ENCODE data around the gene POC5.
"Not testable (repeated sequence)": the region's sequence is repeated elsewhere in the genome, so short reads cannot be mapped to it uniquely, and the experiment has no call there.

POC5 gene, protein sequence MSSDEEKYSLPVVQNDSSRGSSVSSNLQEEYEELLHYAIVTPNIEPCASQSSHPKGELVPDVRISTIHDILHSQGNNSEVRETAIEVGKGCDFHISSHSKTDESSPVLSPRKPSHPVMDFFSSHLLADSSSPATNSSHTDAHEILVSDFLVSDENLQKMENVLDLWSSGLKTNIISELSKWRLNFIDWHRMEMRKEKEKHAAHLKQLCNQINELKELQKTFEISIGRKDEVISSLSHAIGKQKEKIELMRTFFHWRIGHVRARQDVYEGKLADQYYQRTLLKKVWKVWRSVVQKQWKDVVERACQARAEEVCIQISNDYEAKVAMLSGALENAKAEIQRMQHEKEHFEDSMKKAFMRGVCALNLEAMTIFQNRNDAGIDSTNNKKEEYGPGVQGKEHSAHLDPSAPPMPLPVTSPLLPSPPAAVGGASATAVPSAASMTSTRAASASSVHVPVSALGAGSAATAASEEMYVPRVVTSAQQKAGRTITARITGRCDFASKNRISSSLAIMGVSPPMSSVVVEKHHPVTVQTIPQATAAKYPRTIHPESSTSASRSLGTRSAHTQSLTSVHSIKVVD

DNA sequence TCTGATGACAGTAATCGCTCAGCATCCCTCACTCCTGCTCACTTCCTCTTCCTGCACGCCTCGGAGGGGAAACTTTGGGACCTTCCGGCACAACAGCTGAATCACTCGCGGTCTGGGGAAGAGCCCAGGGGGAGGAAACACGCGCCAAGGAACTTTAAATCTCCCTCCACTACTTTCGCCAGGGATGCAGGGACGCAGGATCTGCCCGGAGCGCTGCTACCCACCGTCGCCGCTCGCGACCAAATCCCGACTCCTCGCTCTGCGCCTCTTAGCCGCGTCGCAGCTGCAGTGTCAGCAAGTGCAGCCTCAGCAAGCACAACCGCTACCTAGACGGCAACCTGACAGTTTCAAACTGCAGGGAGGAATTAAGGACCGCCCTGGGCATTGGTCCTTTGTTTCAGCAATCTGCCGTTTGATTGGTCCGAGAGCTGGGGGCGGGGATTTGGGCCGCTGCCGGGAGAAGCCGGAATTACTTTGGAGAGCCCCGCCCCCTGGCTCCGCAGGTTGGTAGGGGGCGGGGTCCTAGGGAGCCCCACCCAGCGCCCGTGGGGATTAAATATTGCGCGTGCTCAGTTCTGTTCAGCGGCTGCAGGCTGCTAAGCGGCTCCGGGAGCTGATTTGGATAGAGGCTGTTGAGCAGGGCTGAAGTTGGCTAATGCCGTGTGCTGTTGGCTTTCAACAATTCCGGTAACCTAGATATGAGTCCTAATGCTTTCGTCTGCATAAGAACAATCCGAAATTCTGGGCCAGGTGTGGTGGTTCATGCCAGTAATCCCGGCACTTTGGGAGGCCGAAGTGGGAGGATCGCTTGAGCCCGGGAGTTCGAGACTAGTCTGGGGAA, at the start of gene POC5:
TSS of gene POC5 (minus strand) at position 356 of the 841 bp plus-strand sequence. CDS start 4,500 bp downstream, outside the sequence.
- peak; percentile 97 for DNase-seq (ENCODE audit: low read depth)

GRCh38 chr5:75758116-75758515, 40.9 kb upstream of the POC5 start:
- no peak for DNase-seq (ENCODE audit: low read depth)

DNA sequence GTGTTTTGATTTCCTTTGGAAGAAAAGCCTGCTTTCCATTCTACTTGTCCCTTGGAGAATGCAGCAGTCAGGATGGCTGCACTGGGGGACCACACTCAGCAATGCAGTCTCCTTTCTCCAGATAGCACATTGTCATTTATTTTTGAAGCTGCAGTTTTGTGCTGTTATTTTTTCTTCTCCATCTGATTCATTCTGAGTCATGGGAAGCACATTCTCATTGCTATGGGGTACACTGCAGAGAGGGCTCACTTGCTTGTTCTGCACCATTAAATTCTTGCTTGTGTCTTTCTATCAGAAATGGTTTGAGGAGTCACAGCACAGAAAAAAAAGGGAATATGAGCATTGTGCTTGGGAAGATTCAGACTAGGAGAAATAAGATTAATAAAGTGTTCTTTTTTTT, 39.7 kb upstream of the POC5 start:
- DNase-seq (ENCODE audit: low read depth): no peak

GRCh38 chr5:75756211-75756610, 39.0 kb upstream of the POC5 start:
- no peak for DNase-seq (ENCODE audit: low read depth)

GRCh38 chr5:75753182-75753581, 35.9 kb upstream of the POC5 start:
- DNase-seq (ENCODE audit: low read depth): no peak

- no peak for DNase-seq (ENCODE audit: low read depth)
Measured at GRCh38 chr5:75744355-75744754, 27.1 kb upstream of the POC5 start.

GRCh38 chr5:75736273-75736672, 19.0 kb upstream of the POC5 start:
- DNase-seq (ENCODE audit: low read depth): no peak

DNA sequence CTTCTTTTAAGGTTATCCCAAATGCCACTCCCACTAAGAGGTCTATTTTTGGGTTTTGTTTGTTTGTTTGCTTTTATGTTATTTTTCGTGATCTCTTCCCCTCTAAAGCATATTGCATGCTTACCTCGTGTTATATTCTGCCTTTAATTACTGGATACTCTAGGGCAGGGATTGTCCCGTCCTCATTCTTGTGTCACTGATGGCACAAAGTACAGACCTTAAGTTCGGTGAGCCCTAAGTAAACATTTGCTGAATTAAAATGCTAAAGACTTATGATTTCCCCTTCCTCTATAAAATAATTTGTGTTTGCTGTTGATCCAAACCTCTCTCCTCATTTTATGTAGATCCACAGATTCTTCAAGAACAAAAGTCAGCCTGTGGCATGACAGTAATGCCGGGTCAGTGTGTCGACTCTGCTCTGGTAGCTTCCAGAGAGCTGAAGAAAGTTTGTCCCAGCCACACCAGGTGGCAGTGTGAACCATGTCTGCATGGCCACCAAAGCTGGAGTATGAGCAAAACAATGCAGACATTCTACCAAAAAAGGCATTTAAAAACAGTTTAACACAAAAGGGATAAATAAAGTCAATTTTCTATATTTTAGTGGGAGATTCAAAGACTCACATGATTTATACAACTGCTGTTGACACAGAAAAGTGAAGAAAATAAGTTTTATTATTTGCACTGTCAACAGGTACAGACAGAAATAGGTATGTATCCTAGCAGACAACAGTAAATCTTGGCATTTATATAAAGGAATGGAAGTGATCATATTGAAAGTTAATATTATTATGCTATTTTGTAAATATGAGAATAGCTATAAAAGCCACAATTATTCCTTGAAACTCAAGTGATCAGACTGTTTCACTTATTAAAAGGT, 17.9 kb upstream of the POC5 start:
- no peak for DNase-seq (ENCODE audit: low read depth)

DNA sequence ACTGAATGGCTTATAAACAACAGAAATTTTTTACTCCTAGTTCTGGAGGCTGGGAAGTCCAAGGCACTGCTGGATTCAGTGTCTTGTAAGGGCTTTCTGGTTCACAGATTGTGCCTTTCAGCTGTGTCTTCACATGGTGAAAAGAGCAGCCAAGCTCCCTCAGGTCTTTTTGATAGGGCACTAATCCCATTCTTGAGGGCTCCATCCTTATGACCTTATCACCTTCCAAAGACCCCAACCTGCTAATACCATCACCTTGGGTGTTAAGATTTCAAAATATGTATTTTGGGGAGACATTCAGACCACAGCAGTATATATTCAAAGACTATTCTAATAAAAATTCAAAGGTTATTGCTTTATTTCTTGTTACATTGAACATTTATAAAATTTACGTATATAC, 16.5 kb upstream of the POC5 start:
- DNase-seq (ENCODE audit: low read depth): no peak

DNA sequence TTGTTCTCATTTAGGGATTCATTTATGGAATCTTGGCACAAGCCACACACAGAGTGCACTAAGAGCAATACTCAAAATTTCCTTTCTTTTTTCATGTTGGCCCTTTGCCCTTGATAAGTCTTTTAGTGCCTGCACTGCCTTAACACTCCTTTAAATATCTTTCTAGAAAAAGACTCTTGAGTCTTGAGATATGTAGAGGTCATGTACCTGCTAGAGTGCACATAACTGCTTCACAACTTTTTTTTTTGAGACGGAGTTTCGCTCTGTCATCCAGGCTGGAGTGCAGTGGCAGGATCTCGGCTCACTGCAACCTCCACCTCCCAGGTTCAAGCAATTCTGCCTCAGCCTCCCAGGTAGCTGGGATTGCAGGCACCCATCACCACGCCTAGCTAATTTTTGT, 14.3 kb upstream of the POC5 start:
- DNase-seq (ENCODE audit: low read depth): not testable (repeated sequence)

DNA sequence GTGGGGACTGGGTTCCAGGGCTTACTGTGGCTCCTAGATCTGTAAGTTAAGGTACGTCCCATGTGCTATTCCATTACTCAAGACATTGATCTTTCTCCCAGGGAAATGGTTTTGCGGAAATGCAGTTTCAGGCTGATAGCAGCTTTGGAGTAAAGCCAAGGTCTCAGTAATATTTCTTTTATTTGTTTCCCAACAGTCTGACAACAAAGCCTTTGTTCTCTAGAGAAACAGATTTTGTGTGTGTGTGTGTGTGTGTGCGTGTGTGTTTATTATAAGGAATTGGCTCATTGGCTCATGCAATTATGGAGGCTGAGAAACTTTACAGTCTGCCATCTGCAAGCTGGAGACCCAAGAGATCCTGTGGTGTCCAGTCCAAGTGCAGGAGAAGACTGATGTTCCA, 12.1 kb upstream of the POC5 start:
- DNase-seq (ENCODE audit: low read depth): no peak

- DNase-seq (ENCODE audit: low read depth): no peak
Measured at GRCh38 chr5:75727931-75728330, 10.7 kb upstream of the POC5 start.

DNA sequence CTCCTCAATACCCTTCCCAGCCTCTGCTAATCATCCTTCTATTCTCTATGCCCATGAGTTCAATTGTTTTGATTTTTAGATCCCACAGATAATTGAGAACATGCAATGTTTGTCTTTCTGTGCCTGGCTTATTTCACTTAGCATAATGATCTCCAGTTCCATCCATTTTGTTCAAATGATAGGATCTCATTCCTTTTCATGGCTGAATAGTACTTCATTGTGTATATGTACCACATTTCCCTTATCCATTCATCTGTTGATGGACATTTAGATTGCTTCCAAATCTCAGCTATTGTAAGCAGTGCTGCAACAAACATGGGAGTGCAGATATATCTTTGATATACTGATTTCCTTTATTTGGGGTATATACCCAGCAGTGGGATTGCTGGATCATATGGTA, 9.0 kb upstream of the POC5 start:
- not testable (repeated sequence) for DNase-seq (ENCODE audit: low read depth)

GRCh38 chr5:75723378-75723777, 6.1 kb upstream of the POC5 start:
- no peak for DNase-seq (ENCODE audit: low read depth)

DNA sequence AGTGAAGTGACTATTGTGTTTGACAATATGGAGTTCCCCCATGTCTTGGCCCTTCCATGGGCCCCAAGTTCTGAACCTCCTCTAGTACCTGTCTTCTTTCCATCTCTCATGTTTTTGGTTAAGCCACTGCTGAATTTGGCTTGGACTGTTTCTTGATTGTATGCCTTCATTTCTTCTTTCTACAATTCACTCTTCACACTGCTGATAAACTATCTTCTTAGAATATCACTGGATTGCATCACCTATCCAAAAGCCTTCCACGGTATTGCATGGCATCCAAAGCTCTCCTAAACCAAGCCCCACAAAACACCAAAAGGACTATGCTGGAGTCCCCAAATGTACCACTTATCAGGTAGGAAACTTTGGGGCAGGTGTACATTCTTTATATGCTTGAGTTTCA, 4.3 kb upstream of the POC5 start:
- DNase-seq (ENCODE audit: low read depth): no peak

- no peak for DNase-seq (ENCODE audit: low read depth)
Measured at GRCh38 chr5:75720882-75721281, 3.6 kb upstream of the POC5 start.

GRCh38 chr5:75716715-75717081, 539 bp downstream of the POC5 start:
- DNase-seq (ENCODE audit: low read depth): no peak

- DNase-seq (ENCODE audit: low read depth): no peak
Measured at GRCh38 chr5:75712091-75712490, 5.1 kb downstream of the POC5 start.

DNA sequence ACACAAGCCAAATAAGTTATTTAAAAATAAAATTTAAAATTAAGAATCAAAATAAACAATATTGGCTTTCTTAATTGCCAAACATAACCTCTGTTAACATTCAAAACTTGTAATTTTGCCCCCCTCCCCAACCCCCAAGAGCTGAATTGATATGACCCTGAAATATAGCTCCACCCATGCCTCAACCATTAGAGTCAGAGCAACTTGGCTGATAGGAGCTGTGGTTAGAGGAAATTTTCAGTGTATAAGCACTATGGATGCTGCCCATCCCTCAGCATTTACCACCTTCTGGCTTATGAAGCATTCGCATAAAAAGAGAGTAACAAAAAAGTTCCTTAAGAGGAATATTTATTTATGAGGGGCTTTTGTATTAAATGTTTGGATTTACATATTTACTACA, 6.1 kb downstream of the POC5 start:
- no peak for DNase-seq (ENCODE audit: low read depth)

GRCh38 chr5:75710637-75711036, 6.6 kb downstream of the POC5 start:
- DNase-seq (ENCODE audit: low read depth): no peak

GRCh38 chr5:75707911-75708509, 9.2 kb downstream of the POC5 start:
- no peak for DNase-seq (ENCODE audit: low read depth)

DNA sequence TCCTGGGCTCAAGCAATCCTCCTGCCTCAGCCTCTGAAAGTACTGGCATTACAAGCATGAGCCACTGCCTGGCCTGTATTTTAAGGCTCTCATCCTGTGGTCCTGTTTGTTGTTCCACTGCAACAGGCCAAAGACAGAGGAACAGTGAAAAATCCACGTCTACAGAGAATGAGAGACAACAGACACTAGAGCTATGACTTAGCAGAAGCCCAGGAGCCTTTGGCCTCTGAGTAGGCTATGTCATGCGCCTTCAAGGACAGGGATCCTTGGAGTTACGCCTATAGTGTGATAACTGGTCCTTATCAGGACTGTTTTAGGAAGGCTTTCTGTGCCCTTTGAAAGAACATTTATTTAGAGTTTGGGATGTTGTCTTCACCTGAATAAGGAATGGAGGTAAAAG, 10.5 kb downstream of the POC5 start:
- DNase-seq (ENCODE audit: low read depth): no peak

All from activated T-helper 9 cell treated with anti-CD3 and anti-CD28 coated beads, Interleukin-2, amount 50 U/mL, for 16 hours (primary cell).